GM18526 (cell line): ENCODE data around the gene RNASEH2B.

Source experiments
- POLR2A ChIP-seq: IDR thresholded peaks from 3 replicates; pipeline ENCODE4 v1.6.1; 2011; ENCODE audit not compliant: insufficient read length; ENCODE audit errors: extremely low read depth

Gene RNASEH2B

DNA sequence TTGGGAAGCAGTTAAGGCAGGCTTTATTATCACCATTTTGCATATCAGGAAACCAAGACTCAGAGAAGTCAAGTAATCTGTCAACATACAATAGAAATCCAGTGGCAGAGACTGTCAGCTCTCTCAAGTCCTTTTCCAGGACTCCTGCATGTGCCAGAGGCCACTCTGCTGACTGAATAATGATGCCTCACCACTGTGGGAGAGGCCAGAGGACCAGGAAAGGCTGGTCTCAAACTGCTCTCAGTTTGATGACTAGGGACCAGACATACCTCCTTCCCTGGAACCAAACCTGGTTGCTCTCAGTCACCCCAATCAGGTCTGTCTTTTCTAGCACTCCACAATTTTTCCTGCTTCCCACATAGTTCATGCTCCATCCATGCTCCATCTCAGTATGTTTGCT lies 8.0 kb downstream of the RNASEH2B start:
- TF ChIP-seq POLR2A = no peak

DNA sequence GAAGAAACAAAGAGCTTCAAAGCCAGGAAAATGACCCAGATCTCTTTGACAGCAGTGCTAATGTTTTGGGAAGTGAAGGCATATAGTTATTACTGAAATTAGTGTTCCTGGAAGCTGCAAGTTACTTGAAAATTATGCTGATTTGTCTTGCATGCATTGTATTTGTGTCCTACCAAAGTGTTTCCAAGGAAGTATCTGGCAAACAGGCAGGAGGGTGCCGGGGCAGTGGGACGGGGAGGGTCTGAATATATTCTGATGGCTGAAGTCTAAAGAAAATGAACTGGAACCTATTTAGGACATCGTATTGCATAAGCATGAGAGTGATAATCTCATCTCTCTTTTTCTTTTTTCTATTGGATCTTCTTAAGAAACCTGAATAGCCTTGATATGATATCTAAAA lies 9.0 kb downstream of the RNASEH2B start:
- no peak for TF ChIP-seq POLR2A

DNA sequence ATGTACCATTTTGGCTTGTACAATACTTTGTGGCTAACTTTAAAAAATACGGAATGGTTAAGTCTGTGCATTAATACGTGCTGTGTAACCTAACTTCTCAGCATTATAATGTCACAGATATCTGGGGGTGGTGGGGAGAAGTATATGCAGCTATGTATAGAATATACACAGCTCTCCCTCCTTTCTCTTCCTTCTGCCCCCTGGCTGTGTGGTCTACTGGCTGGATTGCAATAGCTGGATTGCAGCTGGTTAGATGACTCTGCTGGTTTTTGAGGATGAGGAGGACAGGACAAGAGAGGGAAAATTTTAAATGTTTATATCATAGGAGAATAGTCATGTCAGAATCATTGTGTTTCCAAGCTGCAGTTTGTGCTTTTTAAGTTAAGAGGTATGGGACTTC lies 9.7 kb downstream of the RNASEH2B start:
- no peak for TF ChIP-seq POLR2A

DNA sequence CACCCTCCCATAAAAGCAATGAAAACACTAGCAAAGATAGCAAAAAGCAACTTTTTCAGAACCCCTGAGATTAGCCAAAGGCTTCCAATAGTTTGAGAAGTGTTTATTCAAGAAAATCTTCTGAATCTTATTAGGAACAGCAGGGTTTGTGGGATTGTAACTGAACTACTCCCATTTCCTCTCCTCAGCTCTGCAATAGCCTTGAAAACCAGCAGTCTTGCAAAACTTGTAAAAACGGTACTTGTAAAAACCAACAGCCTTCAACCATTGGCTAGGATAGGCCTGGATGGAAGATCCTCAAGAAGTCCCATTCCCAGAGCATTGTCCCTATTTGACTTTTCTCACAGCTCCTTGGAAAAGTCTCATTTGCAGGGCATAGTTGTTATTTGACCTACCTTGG lies 12.1 kb downstream of the RNASEH2B start:
- no peak for TF ChIP-seq POLR2A

DNA sequence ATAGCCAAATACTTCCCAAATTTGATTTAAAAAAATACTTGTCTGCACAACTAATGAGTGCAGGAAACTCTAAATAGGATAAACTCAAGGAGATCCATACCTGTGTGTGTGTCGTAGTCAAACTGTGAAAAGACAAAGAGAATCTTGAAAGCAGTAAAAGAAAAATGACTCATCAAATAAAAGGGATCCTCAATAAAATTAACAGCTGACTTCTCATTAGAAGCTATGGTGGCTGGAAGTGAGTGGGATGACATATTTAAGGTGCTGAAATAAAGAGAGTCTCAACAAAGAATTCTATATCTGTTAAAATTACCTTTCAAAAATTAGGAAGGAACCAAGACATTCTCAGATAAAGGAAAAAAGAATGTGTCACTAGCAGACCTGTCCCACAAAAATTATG lies 13.7 kb downstream of the RNASEH2B start:
- no peak for TF ChIP-seq POLR2A

DNA sequence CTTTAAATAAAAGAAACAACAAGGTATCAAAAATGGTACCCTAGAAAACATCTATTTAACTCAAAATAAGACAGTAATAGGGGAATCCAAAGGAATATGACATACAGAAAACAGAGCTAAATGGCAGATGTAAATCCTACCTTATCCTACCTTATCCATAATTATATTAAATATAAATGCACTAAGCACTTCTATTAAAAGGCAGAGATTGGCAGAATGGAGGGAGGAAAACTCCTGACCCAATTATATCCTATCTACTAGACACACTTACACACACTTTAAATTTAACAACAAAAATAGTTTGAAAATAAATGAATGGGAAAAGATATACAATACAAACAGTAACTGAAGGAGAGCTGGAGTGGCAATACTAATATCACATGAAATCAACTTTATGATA lies 14.4 kb downstream of the RNASEH2B start:
- TF ChIP-seq POLR2A = no peak

DNA sequence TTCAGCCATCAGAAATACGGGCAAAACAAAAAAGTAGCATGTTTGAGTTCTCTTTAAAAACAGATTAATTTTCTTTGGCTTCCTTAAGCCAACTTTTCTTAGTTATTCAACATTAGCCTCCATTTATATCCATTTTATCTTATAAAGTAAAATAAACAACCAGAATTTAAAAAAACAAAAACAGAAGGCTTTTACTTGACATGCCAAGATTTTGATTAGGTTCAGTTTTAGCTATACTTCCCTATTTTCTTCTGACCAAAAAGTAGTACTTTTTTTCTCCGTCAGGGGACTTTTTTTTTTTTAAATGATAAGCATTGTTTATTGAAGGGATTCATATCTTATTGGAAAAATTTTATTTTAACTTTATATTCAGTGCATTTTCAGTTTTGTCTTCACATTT lies 18.1 kb downstream of the RNASEH2B start:
- TF ChIP-seq POLR2A = no peak

DNA sequence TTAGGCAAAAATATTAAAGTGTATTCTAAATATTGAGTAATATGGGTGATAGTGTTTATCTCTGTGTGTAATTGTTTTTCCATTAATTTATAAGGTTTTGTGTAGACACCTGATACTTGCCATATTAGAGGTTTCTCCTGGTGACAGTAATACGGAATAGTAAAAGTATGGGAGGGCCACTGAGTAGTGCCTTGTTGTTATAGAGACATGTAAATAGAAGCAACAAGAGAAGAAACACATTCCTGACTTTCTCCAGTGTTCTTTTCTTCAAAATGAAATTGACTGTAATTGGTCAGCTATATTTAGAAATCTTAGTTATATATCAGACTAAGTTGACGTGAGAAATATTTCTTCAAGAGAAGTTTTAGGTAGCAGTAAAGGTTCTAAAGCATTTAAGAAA lies 18.5 kb downstream of the RNASEH2B start:
- no peak for TF ChIP-seq POLR2A

DNA sequence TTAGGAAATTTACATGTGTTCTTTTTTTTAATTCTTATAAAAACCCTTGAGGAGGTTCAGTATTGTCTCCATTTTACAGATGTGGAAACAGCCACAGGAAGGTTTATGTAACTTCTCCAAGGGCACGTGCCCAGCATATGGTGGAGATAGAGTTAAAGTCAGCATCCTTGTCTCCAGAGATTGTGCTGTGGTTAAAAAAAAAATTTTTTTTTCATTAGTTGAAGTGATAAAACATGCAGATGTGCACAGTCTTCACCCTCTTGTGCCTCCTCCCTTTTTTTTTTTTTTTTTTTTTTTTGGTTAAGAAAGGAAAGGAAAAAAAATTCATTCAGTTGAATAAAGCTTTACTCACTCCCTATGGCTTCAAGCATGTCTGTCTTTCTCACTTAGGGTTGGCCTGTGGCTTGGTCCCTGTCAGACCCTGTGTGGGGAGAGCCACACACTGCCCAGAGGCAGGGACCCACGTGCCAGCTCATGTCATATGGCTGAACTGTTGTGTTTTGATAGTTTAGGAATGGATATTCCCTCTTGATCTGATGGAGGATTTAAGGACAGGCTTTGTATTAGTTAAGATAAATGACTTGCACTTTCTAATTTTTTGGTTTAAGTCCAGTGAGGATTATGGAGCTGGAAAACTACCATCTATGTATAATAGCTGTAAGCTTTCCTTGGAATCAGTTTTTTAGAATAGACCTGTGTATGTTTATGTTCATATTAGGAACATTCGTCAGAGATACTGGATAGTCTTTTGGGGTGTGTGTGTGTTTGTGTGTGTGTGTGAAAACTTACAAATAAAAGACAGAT lies 19.3 kb downstream of the RNASEH2B start:
- no peak for TF ChIP-seq POLR2A

DNA sequence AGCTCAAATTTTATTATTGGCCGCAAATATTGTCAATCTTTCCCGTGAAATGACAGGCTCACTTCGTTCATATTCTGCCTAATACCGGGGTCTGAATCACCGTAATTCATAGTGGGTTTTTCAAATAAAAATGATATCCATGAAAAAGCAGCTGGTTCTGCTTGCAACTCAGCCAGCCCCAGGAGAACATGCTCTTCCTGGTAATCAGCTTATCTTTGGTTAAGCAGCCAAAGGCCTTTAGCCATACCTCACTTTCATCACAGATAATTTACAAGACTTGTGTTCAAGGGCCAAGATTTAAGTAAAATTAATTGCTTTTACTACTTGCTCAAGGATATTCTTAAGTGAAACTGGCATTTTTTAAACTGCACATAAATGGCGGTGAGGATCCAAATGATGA lies 22.5 kb downstream of the RNASEH2B start:
- no peak for TF ChIP-seq POLR2A

DNA sequence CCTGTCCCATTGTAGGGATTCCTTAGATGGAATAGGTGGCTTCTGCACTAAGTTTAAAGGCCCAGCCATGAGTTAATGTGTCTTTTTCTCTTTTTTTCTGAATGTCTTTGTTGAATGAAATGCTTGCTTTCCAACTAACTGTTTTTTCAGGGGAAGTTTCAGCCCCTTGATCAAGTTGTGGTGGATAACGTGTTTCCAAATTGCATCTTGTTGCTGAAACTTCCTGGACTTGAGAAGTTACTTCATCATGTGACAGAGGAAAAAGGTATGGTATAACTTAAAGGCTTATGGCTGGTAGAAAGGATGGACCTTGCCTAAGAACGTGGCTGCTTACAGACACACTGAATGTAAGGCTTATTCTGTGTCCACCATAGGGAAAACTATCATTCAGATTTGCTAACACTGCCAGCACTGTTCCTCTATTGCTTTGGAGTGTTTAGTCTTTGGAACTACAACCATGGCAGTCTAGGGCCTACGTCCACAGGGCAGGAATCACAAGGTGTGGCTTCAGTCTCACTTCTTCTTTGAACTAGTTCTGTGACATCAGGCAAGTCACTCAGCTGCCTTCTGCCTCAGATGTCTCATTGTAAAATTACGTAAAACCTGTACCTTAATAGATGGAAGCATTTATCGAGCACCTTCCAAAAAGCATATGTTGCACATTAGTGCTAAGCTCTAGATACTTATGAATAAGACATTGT lies 25.3 kb downstream of the RNASEH2B start:
- TF ChIP-seq POLR2A = no peak

DNA sequence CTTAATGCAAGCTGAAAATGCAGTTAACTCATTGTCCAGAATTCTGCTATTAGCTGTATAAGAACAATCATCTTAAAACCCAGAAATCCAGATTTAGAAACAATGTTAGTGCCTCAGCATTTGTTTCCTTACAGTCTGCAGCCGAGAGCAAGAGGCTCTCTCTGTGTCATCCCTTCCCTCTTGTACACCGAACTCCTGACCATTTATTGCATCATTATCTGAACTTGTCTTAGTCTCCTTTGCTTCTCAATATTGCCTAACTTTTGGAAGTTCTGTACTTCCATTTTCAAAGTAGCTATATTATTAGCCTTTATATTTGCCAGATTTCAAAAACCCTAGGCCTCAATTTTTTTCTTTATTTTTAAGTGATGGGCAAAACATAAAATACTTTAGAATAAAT lies 27.1 kb downstream of the RNASEH2B start:
- no peak for TF ChIP-seq POLR2A

DNA sequence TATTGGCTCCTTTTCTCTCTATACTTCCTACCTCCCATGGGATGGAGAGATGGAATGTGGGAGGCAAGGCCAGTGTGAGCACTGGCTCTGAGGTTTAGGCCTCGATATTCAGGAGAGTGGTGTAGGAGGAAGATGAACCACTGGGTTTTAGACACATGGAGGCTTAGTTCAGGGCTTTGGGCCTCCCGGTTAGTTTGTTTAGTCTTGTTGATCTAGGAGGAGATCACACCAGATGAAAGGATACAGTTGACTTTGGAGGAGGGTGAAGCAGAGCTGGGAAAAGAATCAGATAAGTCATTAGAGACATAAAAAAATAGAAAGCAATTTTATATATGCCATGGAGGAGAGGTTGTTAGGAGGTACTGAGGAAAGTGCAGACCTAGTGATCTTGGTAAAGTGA lies 30.9 kb downstream of the RNASEH2B start:
- no peak for TF ChIP-seq POLR2A

DNA sequence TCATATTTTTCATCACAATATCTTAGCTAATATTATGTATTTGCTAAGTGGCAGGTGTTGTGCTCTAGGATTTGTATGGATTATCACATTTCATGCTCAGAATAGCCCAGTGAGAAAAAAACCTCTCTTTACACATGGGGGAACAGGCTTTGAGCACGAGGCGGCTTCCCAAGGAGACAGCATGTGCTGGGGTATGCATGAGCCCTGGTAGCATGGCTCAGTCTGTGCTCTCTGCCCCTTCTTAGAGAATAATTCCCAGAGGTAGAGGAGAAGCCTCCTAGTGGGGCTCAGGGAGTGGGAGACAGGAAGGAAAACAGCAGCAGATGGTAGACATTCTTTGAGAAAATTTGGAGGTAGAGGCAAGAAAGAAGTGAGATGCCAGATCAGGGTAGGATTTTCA lies 31.6 kb downstream of the RNASEH2B start:
- TF ChIP-seq POLR2A = no peak

DNA sequence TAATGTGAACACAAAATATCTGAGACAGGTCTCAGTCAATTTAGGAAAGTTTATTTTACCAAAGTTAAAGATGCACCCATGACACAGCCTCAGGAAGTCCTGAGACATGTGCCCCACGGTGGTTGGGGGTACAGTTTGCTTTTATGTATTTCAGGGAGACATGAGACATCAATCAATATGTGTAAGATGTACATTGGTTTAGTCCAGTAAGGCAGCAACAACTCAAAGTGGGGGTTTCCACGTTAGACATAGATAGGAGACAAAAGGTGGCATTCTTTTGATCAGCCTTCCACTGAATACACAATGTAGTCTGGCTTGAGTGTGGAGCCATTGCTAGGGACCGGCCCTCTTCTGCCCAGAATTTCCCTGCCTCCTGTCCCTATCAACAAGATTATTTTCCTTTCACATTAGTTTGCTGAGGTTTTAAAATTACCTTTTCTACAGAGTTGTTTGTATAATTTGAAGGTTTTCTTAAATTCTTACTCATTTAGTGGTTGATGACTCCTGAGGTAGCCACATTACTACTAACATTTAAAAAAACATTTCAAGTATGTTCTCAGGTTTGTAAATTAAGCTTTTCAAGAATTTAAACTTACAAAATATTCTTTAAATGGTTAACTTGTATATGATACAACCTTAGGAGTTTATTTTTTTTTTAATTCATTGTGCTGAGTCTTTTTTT lies 33.2 kb downstream of the RNASEH2B start:
- no peak for TF ChIP-seq POLR2A

DNA sequence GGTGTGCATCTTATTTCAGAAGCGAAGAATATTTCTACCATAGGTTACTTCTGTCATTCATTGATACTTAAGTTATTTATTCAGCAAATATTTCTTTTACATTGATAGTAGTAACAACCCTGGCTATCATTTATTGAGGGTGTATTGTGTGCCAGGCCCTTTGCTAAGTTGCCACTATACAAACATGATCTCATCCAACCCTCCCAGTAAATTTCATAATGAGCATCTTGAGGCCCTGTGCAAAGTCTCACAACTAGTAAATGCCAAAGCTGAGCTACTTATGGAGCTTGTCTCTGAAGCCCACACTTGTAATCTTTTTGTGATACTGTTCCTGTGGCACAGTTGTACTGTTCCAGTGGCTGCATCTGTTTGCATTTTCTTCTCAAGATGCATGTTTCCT lies 36.1 kb downstream of the RNASEH2B start:
- TF ChIP-seq POLR2A = no peak
